Pancreas (tissue), 10 donors: ENCODE measurements around the gene LCA5L. TPM values are rescaled to one million over a fixed set of nuclear protein-coding genes. Genes with fewer than 3 reads are reported as not detected.

Source experiments
- ATAC-seq, 4 donors: fragments of 200-7000 bp; cut with Tn5 transposase; one replicate each; pipeline versions ENCODE4 v1.8.0 to v1.9.1; 2020; ENCODE audit warnings: mild to moderate bottlenecking in 4 of 4, moderate library complexity in 4 of 4
- DNase-seq, 6 donors: peaks; one replicate each; pipeline ENCODE4 v3.0.0-alpha.2; 2020
- FAIRE-seq: peaks from 2 replicates; lab custom pipeline; 2012; peaks lifted over from hg19 to GRCh38; lab: Jason Lieb, UNC
- H3K27ac ChIP-seq, 4 donors: fragments of 200-600 bp; sonication (generic); 1 replicate in 3 of 4; 2 replicates in 1 of 4; pipeline versions ENCODE4 v1.5.0 to v1.8.0; 2020
- H3K27me3 ChIP-seq, 4 donors: fragments of 200-600 bp; one replicate each; pipeline ENCODE4 v1.8.0; 2021
- H3K36me3 ChIP-seq, 3 donors: fragments of 200-600 bp; sonication (generic) in 1 of 3; one replicate each; pipeline versions ENCODE4 v1.5.0 to v1.8.0; 2020 to 2021
- H3K4me1 ChIP-seq, 3 donors: fragments of 200-600 bp; one replicate each; pipeline ENCODE4 v1.8.0; 2021
- H3K4me3 ChIP-seq, 4 donors: fragments of 200-600 bp; sonication (generic) in 2 of 4; one replicate each; pipeline versions ENCODE4 v1.5.0 to v1.8.0; 2020 to 2021
- H3K9me3 ChIP-seq, 4 donors: fragments of 200-600 bp; one replicate each; pipeline ENCODE4 v1.8.0; 2021
- CTCF ChIP-seq, 4 donors: fragments of 200-600 bp; sonication (generic) in 3 of 4; IDR thresholded peaks; one replicate each; pipeline versions ENCODE4 v1.5.0 to v1.8.0; 2021; ENCODE audit warnings: antibody characterized with exemption in 4 of 4
- WGBS, 2 donors: extraction: QIAGEN DNeasy Blood & Tissue Kit; methylation state at CpG; one replicate each; pipeline ENCODE4 v1.1.7; 2013; 5-methylcytosine and 5-hydroxymethylcytosine counted together
- intact Hi-C, 3 donors: fragments of 100-400 bp; cut with DNase I; formaldehyde crosslinking; loops; one replicate each; pipeline versions ENCODE4 v1.11.1 to v1.14.2; 2022
- polyA plus RNA-seq, 2 donors: library from polyadenylated mRNA; stranded (reverse); fragments of 200-250 nt; gene quantifications; one replicate each; pipeline ENCODE4 v1.2.3, GENCODE V29; 2013
- total RNA-seq, 6 donors: library from RNA; stranded (reverse); fragmentation: NEBNext Ultra II Directional in 4 of 6; extraction: Animal tissue kit (Norgen Biotek cat#: 25700) in 4 of 6; gene quantifications; one replicate each; pipeline versions ENCODE4 v1.2.1 to v1.2.4, GENCODE V29; 2021 to 2023
- donor health status: healthy with polysubstance abuse.
- donor health status: DM: no; HTN: no; CAD: no; lungs with moderate emphysema.
- donor health status: DM: no; HTN: no; CAD: no.
- donor health status: control.
- donor health status: control.
- donor health status: Bipolar disorder and iron deficiency.
- donor health status: DM: yes; HTN: yes; CAD: no.
- donor health status: DM: no; HTN: no; CAD: no.
- donor health status: DM: no; HTN: no; CAD: no.
- donor health status: DM: yes; HTN: yes; CAD: no.

LCA5L gene
- total and polyA plus RNA-seq, 8 donors: 0.72 to 1.8 (median 1.3) TPM

GRCh38 chr21:39388811-39389155 is 56.8 kb downstream of the LCA5L start:
- no peak for ATAC-seq
- Histone ChIP-seq H3K36me3 (peaks cover 0 to 22% (median 15%) of the 10 kb centered on the region in 3 donors), H3K9me3 (no peaks in the 10 kb centered on the region), H3K4me3 (peak overlapping the region in 2 of 4 donors; percentile 31 to 50), H3K27me3 (no peaks in the 10 kb centered on the region), H3K27ac (no peak overlapping the region), H3K4me1 (peaks cover 4 to 11% (median 8%) of the 10 kb centered on the region in 3 donors)
- WGBS, 2 donors: 2% methylated on average over 10 of the region's 10 CpGs
- DNase-seq: no peak
- TF ChIP-seq CTCF (IDR thresholded peaks at IDR 0.05): peak in 1 of 4 donors; percentile 1
- intact Hi-C loops: loop anchor here in 1 of 3 donors (10.0 kb wide), 1 partner anchor 74 kb away; the partner anchor contains the start of gene BRWD1
- FAIRE-seq: no peak

- Histone ChIP-seq H3K27ac (peak overlapping the region in 2 of 4 donors; percentile 1 to 77), H3K4me1 (peaks cover 4 to 11% (median 8%) of the 10 kb centered on the region in 3 donors), H3K4me3 (peak overlapping the region; percentile 4 to 50 (median 22)), H3K9me3 (no peaks in the 10 kb centered on the region), H3K36me3 (peaks cover 0 to 17% (median 14%) of the 10 kb centered on the region in 3 donors), H3K27me3 (no peaks in the 10 kb centered on the region)
- WGBS, 2 donors: 7 to 10% methylated on average over 32 to 35 of the region's 35 CpGs
- TF ChIP-seq CTCF (IDR thresholded peaks at IDR 0.05): peak; percentile 78 to 93 (median 89)
- DNase-seq (peak; percentile 81 to 100 (median 91)), FAIRE-seq (no peak), ATAC-seq (peak; percentile 67 to 88 (median 77))
- intact Hi-C loops: loop anchor here in 1 of 3 donors (10.0 kb wide), 1 partner anchor 73 kb away; the partner anchor contains the start of gene BRWD1
Observed at GRCh38 chr21:39388038-39388810, 57.4 kb downstream of the LCA5L start.

- peaks cover 0 to 10% (median 9%) of the 10 kb centered on the region in 3 donors for H3K36me3 ChIP-seq
- H3K9me3 ChIP-seq: no peaks in the 10 kb centered on the region
- H3K4me1 ChIP-seq: peaks cover 4 to 11% (median 8%) of the 10 kb centered on the region in 3 donors
- peak; percentile 51 to 79 (median 70) for ATAC-seq
- H3K27me3 ChIP-seq: no peaks in the 10 kb centered on the region
- peak overlapping the region in 3 of 4 donors; percentile 58 to 77 (median 67) for H3K27ac ChIP-seq
- intact Hi-C loops: loop anchor here in 1 of 3 donors (10.0 kb wide), 1 partner anchor 73 kb away; the partner anchor contains the start of gene BRWD1
- no peak for TF ChIP-seq CTCF (IDR thresholded peaks at IDR 0.05)
- DNase-seq: peak; percentile 82 to 99 (median 90)
- peak overlapping the region; percentile 4 to 50 (median 22) for H3K4me3 ChIP-seq
- 1 to 6% methylated on average over 20 to 21 of the region's 21 CpGs for WGBS, 2 donors
- no peak for FAIRE-seq
Observed at GRCh38 chr21:39387461-39388037, 58.0 kb downstream of the LCA5L start.

- H3K27me3 ChIP-seq: no peaks in the 10 kb centered on the region
- no peak for DNase-seq
- ATAC-seq: no peak
- intact Hi-C loops: loop anchor here in 1 of 3 donors (10.0 kb wide), 1 partner anchor 72 kb away; the partner anchor contains the start of gene BRWD1
- H3K27ac ChIP-seq: peak overlapping the region in 3 of 4 donors; percentile 58 to 77 (median 67)
- TF ChIP-seq CTCF (IDR thresholded peaks at IDR 0.05): no peak
- no peak overlapping the region for H3K4me3 ChIP-seq
- peaks cover 4 to 11% (median 8%) of the 10 kb centered on the region in 3 donors for H3K4me1 ChIP-seq
- no peak for FAIRE-seq
- H3K9me3 ChIP-seq: no peaks in the 10 kb centered on the region
- WGBS, 2 donors: 88 to 92% methylated on average over 11 of the region's 11 CpGs
- H3K36me3 ChIP-seq: peaks cover 0 to 3% (median 2%) of the 10 kb centered on the region in 3 donors
Observed at GRCh38 chr21:39386899-39387298, 58.7 kb downstream of the LCA5L start.
